Endothelial cell of umbilical vein (primary cell): ENCODE measurements around the gene CLDN1.

ENCODE experiments used
- CTCF ChIP-seq, 2 donors: IDR thresholded peaks; 1 replicate in 1 of 2; 2 replicates in 1 of 2; pipeline ENCODE4 v1.5.1; 2011; ENCODE audit warnings: low read length in 2 of 2, mild to moderate bottlenecking in 2 of 2, moderate library complexity in 2 of 2, control low read depth in 1 of 2, inconsistent platforms in 1 of 2, low read depth in 1 of 2; ENCODE audit not compliant: insufficient read depth in 1 of 2; ENCODE audit errors: extremely low read depth in 1 of 2
- EZH2 ChIP-seq: IDR thresholded peaks from 2 replicates; pipeline ENCODE4 v1.6.1; 2012; ENCODE audit warnings: borderline replicate concordance, low read depth, mild to moderate bottlenecking, moderate library complexity, low read length, inconsistent platforms; ENCODE audit not compliant: severe bottlenecking
- FOS ChIP-seq: IDR thresholded peaks from 2 replicates; pipeline ENCODE4 v1.6.1; 2011; ENCODE audit warnings: mild to moderate bottlenecking, low read length, moderate library complexity, borderline replicate concordance; ENCODE audit not compliant: insufficient read depth
- GATA2 ChIP-seq: IDR thresholded peaks from 2 replicates; pipeline ENCODE4 v1.7.0; 2011; ENCODE audit warnings: low read depth, mild to moderate bottlenecking, moderate library complexity, mixed read lengths, low read length; ENCODE audit not compliant: insufficient read length, insufficient read depth
- MAX ChIP-seq: IDR thresholded peaks from 2 replicates; pipeline ENCODE4 v1.6.1; 2011; ENCODE audit not compliant: insufficient read depth, insufficient read length
- MYC ChIP-seq: IDR thresholded peaks from one replicate; pipeline ENCODE4 v1.6.1; 2011; ENCODE audit warnings: mild to moderate bottlenecking, low read depth, low read length
- POLR2A ChIP-seq: IDR thresholded peaks from 2 replicates; pipeline ENCODE4 v1.6.1; 2012; ENCODE audit warnings: low read depth, mild to moderate bottlenecking, control low read depth, low read length
- POLR2AphosphoS5 ChIP-seq: IDR thresholded peaks from 2 replicates; pipeline ENCODE4 v1.6.1; 2012; ENCODE audit warnings: low read depth, mild to moderate bottlenecking, control low read depth, low read length, moderate library complexity; ENCODE audit not compliant: insufficient read depth

GRCh38 chr3:190314741-190315140, 7.5 kb downstream of the CLDN1 start:
- TF ChIP-seq CTCF (IDR thresholded peaks at IDR 0.05; ENCODE audit: extremely low read depth in 1 of 2, insufficient read depth in 1 of 2, low read depth in 1 of 2, low read length in 2 of 2) = no peak
- TF ChIP-seq POLR2A = no peak
- no peak for TF ChIP-seq GATA2
- TF ChIP-seq MAX = no peak
- no peak for TF ChIP-seq POLR2AphosphoS5
- TF ChIP-seq MYC = no peak
- TF ChIP-seq EZH2 = no peak
- no peak for TF ChIP-seq FOS
